CD4-positive, alpha-beta memory T cell (primary cell): ENCODE data around the gene SUCNR1. TPM values are rescaled to one million over a fixed set of nuclear protein-coding genes. Genes with fewer than 3 reads are reported as not detected.
A peak's percentile ranks its signal among the peaks of the same experiment; 100 is the strongest.

Experiments used
- CTCF ChIA-PET: fragments of 350-600 bp; sonication (Branson Sonifier 250); formaldehyde crosslinking; loops from one replicate; lab custom pipeline; 2021; ENCODE audit warnings: inconsistent platforms; ENCODE audit not compliant: partially characterized antibody; lab: Charles Lee
- POLR2A ChIA-PET: fragments of 350-600 bp; sonication (Branson Sonifier 250); formaldehyde crosslinking; loops from one replicate; lab custom pipeline; 2021; ENCODE audit not compliant: partially characterized antibody; lab: Charles Lee
- DNase-seq, 5 donors: peaks; one replicate each; pipeline versions ENCODE4 v3.0.0 to v3.0.0-alpha.2; 2020 to 2022; ENCODE audit warnings: mixed read lengths in 1 of 5
- H3K27ac ChIP-seq: one replicate; pipeline ENCODE4 v1.7.0; 2013; ENCODE audit warnings: low read depth, low read length
- H3K27me3 ChIP-seq: 2 replicates; pipeline ENCODE4 v1.7.0; 2013; ENCODE audit warnings: mild to moderate bottlenecking, low read length, moderate library complexity; ENCODE audit not compliant: insufficient read depth
- H3K36me3 ChIP-seq: 2 replicates; pipeline ENCODE4 v1.7.0; 2013; ENCODE audit warnings: mild to moderate bottlenecking, low read length, moderate library complexity; ENCODE audit not compliant: insufficient read depth
- H3K4me1 ChIP-seq: 2 replicates; pipeline ENCODE4 v1.7.0; 2013; ENCODE audit warnings: mild to moderate bottlenecking, low read length, moderate library complexity; ENCODE audit not compliant: insufficient read depth
- H3K4me3 ChIP-seq, 2 donors: one replicate each; pipeline ENCODE4 v1.7.0; 2013; ENCODE audit warnings: low read length in 2 of 2, mild to moderate bottlenecking in 1 of 2
- H3K9me3 ChIP-seq, 2 donors: one replicate each; pipeline ENCODE4 v1.7.0; 2013; ENCODE audit warnings: low read length in 2 of 2, control low read depth in 1 of 2; ENCODE audit not compliant: control insufficient read depth in 1 of 2
- H3K27ac Mint-ChIP-seq, 7 donors: one replicate each; pipeline ENCODE4 v1.8.0; 2020 to 2021; ENCODE audit warnings: mixed read lengths in 7 of 7, mild to moderate bottlenecking in 6 of 7, inconsistent platforms in 3 of 7, moderate library complexity in 3 of 7
- H3K27me3 Mint-ChIP-seq, 2 donors: one replicate each; pipeline ENCODE4 v1.8.0; 2020 to 2021; ENCODE audit warnings: mixed read lengths in 2 of 2
- H3K36me3 Mint-ChIP-seq, 2 donors: one replicate each; pipeline ENCODE4 v1.8.0; 2020 to 2021; ENCODE audit warnings: mixed read lengths in 2 of 2, inconsistent platforms in 1 of 2, mild to moderate bottlenecking in 1 of 2
- H3K4me1 Mint-ChIP-seq, 4 donors: one replicate each; pipeline ENCODE4 v1.8.0; 2020 to 2021; ENCODE audit warnings: mixed read lengths in 4 of 4, mild to moderate bottlenecking in 1 of 4
- H3K4me3 Mint-ChIP-seq, 8 donors: one replicate each; pipeline ENCODE4 v1.8.0; 2020 to 2021; ENCODE audit warnings: mixed read lengths in 8 of 8, mild to moderate bottlenecking in 7 of 8, moderate library complexity in 6 of 8, inconsistent platforms in 3 of 8
- H3K9me3 Mint-ChIP-seq, 8 donors: one replicate each; pipeline ENCODE4 v1.8.0; 2020 to 2021; ENCODE audit warnings: mixed read lengths in 8 of 8, mild to moderate bottlenecking in 5 of 8, inconsistent platforms in 3 of 8, moderate library complexity in 1 of 8
- intact Hi-C: fragments of 100-400 bp; cut with micrococcal nuclease; formaldehyde crosslinking; loops from one replicate; pipeline ENCODE4 v1.15.1; 2023
- polyA plus RNA-seq, 2 donors: library from polyadenylated mRNA; unstranded; fragments of 300-500 nt; fragmentation: Illumina TruSeq; gene quantifications; one replicate each; pipeline ENCODE4 v1.2.3, GENCODE V29; 2021
- total RNA-seq, 2 experiments: library from RNA; stranded (reverse); gene quantifications; one replicate each; pipeline ENCODE4 v1.2.3, GENCODE V29; 2021

Gene SUCNR1, protein sequence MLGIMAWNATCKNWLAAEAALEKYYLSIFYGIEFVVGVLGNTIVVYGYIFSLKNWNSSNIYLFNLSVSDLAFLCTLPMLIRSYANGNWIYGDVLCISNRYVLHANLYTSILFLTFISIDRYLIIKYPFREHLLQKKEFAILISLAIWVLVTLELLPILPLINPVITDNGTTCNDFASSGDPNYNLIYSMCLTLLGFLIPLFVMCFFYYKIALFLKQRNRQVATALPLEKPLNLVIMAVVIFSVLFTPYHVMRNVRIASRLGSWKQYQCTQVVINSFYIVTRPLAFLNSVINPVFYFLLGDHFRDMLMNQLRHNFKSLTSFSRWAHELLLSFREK
- under 1 TPM; 0.14 to 0.15 TPM for total RNA-seq
- not detected for polyA plus RNA-seq

DNA sequence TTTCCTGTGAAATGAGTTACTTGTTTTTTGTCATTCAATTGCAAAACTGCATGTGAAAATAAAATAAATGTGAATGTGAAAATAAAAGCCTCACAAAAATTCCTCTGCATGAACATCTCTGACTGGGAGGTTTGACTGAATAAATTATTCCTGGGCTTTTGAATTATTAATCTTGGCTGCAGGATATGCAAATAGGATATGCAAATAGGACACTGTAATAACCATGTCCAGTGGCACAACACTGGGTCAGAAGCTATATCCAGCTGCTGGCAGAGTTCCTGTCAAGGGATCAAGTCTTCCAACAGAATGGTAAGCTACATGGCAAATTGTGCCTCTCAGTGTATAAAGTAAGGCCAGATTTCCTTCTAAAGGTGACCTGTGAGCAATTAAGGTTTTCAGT, at the start of gene SUCNR1:
Gene SUCNR1 (plus strand): TSS at position 246 of the 400 bp plus-strand sequence. CDS start 6,250 bp downstream, outside the sequence.
- POLR2A ChIA-PET, result no interaction called here
- H3K4me3 ChIP-seq, result no peak within 1 kb of the TSS
- peaks cover 6% of the 10 kb centered on the region for H3K27me3 ChIP-seq
- peaks cover 0 to 5% of the 10 kb centered on the region in 2 donors for H3K27me3 Mint-ChIP-seq
- no peaks in the 10 kb centered on the region for H3K9me3 ChIP-seq
- no peaks in the 10 kb centered on the region for H3K9me3 Mint-ChIP-seq
- CTCF ChIA-PET, result no interaction called here
- peaks cover 6 to 10% (median 6%) of the 10 kb centered on the region in 4 donors for H3K4me1 Mint-ChIP-seq
- no peaks in the 10 kb centered on the region for H3K36me3 Mint-ChIP-seq
- no peak within 1 kb of the TSS for H3K27ac Mint-ChIP-seq
- no peaks in the 10 kb centered on the region for H3K4me1 ChIP-seq
- no peak for DNase-seq
- no peak within 1 kb of the TSS for H3K4me3 Mint-ChIP-seq
- intact Hi-C loops, result no loop called here
- no peak within 1 kb of the TSS for H3K27ac ChIP-seq
- no peaks in the 10 kb centered on the region for H3K36me3 ChIP-seq

DNA sequence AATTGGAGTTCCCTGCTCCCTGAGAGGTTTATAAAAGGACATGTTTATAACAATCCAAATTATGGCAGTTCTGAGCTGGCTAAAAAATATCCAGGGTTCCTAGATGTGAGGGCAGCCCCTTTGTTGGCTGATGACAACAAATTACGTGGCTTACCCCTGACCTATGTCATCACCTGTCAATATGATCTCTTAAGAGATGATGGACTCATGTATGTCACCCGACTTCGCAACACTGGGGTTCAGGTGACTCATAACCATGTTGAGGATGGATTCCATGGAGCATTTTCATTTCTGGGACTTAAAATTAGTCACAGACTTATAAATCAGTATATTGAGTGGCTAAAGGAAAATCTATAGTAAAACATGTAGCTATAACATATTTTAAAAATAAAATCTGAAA, 45.6 kb upstream of the SUCNR1 start:
- Histone ChIP-seq H3K27me3 (no peaks in the 10 kb centered on the region), H3K36me3 (no peaks in the 10 kb centered on the region), H3K27ac (no peak overlapping the region), H3K9me3 (no peaks in the 10 kb centered on the region), H3K4me3 (no peak overlapping the region), H3K4me1 (no peaks in the 10 kb centered on the region)
- H3K9me3 Mint-ChIP-seq, result peaks cover 0 to 5% (median 0%) of the 10 kb centered on the region in 8 donors
- H3K27ac Mint-ChIP-seq, result no peak overlapping the region
- peaks cover 7 to 20% of the 10 kb centered on the region in 2 donors for H3K27me3 Mint-ChIP-seq
- ChIA-PET CTCF (interaction anchor here (2.2 kb wide), 1 partner anchor 10 kb away, joined by 5 read pairs; no protein-coding TSS in a partner anchor), POLR2A (interaction anchor here (1.4 kb wide), 1 partner anchor 9 kb away, joined by 4 read pairs; no protein-coding TSS in a partner anchor)
- no peak overlapping the region for H3K4me3 Mint-ChIP-seq
- no peaks in the 10 kb centered on the region for H3K4me1 Mint-ChIP-seq
- intact Hi-C loops, result no loop called here
- no peak for DNase-seq
- no peaks in the 10 kb centered on the region for H3K36me3 Mint-ChIP-seq

DNA sequence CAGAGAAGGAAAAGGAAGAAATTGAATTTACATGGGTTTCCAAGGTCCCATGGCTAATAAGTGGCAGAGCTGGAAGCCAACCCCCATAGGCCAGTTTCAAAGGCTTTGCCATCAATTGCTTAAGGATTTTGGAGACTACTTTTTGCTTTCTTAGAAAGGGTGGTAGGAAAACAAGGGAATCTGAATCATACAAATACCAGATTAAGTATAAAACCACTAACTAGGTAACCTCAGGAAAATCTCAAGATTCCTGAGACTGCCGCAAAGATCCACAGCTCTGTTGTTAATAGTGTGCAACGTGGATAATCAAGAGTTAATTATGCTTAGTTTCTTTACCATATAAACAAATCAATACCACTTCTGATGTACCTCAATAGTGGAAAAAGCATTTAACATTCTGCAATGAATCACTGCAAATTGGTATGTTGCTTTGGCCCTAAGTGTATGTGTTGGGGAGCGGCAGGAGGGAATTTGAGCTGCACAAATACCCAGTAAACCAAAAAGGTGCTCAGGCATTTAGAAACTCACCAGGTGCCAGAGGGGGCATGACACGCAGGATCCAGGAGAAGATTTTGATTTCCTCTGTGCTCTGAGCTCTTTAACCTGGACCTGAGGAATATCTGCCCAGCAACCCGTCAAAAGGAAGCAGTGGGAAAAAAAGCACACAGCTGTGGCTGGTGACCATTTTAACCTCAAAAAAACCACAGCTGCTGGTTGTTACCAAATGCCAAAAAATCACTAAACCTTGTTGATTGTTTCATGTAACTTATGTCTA, 37.5 kb upstream of the SUCNR1 start:
- Mint-ChIP-seq H3K4me3 (no peak overlapping the region), H3K9me3 (no peaks in the 10 kb centered on the region), H3K36me3 (no peaks in the 10 kb centered on the region), H3K27ac (no peak overlapping the region), H3K4me1 (peaks cover 0 to 2% (median under 1%) of the 10 kb centered on the region in 4 donors), H3K27me3 (peaks cover 7 to 9% of the 10 kb centered on the region in 2 donors)
- Histone ChIP-seq H3K9me3 (no peaks in the 10 kb centered on the region), H3K4me3 (no peak overlapping the region), H3K36me3 (no peaks in the 10 kb centered on the region), H3K27me3 (no peaks in the 10 kb centered on the region), H3K4me1 (no peaks in the 10 kb centered on the region), H3K27ac (no peak overlapping the region)
- ChIA-PET CTCF (interaction anchor here (0.9 to 1.5 kb wide), 2 partner anchors 368 to 396 kb away, joined by 3 to 4 read pairs; no protein-coding TSS in a partner anchor), POLR2A (interaction anchor here (1.8 kb wide), 1 partner anchor 9 kb away, joined by 4 read pairs; no protein-coding TSS in a partner anchor)
- no peak for DNase-seq
- intact Hi-C loops, result loop anchor here (10.0 kb wide), 1 partner anchor 689 kb away; no protein-coding TSS in a partner anchor

DNA sequence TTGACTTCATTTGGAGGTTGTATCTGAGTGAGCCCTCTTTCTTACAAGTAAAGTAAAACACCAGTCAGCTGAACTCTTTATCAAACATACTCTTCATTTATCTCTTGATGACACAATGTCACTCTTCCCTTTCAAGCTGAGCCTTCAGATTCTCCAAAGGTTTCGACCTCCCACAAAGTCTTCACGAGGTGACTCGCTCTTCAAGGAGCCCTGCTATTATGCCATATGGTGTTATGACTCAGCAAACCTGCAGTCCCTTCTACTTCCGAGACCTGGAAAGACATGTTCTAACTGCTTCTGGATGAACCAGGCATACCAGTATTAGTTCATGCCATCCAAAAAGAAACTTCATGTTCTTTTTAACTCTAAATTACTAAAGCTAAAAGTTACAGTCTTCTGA, 36.4 kb upstream of the SUCNR1 start:
- H3K4me3 ChIP-seq, result no peak overlapping the region
- POLR2A ChIA-PET, result interaction anchor here (1.8 kb wide), 1 partner anchor 10 kb away, joined by 4 read pairs; no protein-coding TSS in a partner anchor
- H3K4me1 ChIP-seq, result no peaks in the 10 kb centered on the region
- Mint-ChIP-seq H3K9me3 (no peaks in the 10 kb centered on the region), H3K4me3 (no peak overlapping the region), H3K27ac (no peak overlapping the region), H3K36me3 (no peaks in the 10 kb centered on the region), H3K4me1 (peaks cover 0 to 2% (median under 1%) of the 10 kb centered on the region in 4 donors), H3K27me3 (peaks cover 9% of the 10 kb centered on the region in 2 donors)
- intact Hi-C loops, result loop anchor here (10.0 kb wide), 1 partner anchor 688 kb away; no protein-coding TSS in a partner anchor
- H3K9me3 ChIP-seq, result no peaks in the 10 kb centered on the region
- H3K27me3 ChIP-seq, result no peaks in the 10 kb centered on the region
- CTCF ChIA-PET, result interaction anchor here (0.9 to 1.5 kb wide), 4 partner anchors 8 to 609 kb away, joined by 3 to 5 read pairs (median 4); no protein-coding TSS in a partner anchor
- H3K27ac ChIP-seq, result no peak overlapping the region
- DNase-seq, result no peak
- no peaks in the 10 kb centered on the region for H3K36me3 ChIP-seq

DNA sequence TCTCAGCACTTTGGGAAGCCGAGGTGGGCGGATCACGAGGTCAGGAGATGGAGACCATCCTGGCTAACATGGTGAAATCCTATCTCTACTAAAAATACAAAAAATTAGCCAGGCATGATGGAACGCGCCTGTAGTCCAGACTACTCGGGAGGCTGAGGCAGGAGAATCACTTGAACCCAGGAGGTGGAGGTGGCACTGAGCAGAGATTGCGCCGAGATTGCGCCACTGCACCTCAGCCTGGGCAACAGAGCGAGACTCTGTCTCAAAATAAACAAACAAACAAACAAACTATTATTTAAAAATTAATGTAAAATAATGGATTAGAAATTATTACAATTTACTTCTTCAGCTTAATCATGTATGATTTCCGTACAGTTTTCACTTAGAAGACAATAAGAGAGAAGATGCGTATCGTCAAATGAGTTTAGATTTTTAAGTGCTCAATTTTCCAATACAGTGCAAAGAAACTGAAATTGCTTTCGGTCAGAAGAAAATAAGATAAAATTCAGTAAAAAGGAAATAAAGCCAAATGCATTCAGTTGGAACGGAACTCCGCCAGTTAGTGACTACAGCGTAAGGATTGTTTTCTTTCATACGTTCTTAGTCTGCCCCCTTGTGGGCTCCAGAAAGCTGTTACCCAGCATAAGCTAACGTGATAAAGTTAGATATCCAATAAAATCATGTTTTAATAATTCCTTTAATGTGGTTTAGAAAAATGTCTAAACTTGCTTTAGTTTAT, 34.7 kb upstream of the SUCNR1 start:
- no peak overlapping the region for H3K4me3 Mint-ChIP-seq
- no peaks in the 10 kb centered on the region for H3K9me3 Mint-ChIP-seq
- DNase-seq, result peak in 4 of 5 donors; percentile 19 to 32 (median 30)
- Histone ChIP-seq H3K27me3 (no peaks in the 10 kb centered on the region), H3K36me3 (no peaks in the 10 kb centered on the region), H3K4me1 (no peaks in the 10 kb centered on the region), H3K27ac (no peak overlapping the region), H3K4me3 (no peak overlapping the region), H3K9me3 (no peaks in the 10 kb centered on the region)
- no peaks in the 10 kb centered on the region for H3K36me3 Mint-ChIP-seq
- intact Hi-C loops, result loop anchor here (1.0 to 10.0 kb wide), 6 partner anchors 370 to 686 kb away; no protein-coding TSS in a partner anchor
- CTCF ChIA-PET, result interaction anchor here (0.7 to 2.1 kb wide), 7 partner anchors 9 to 671 kb away, joined by 3 to 7 read pairs (median 3); no protein-coding TSS in a partner anchor
- H3K4me1 Mint-ChIP-seq, result peaks cover 0 to 2% (median under 1%) of the 10 kb centered on the region in 4 donors
- no peak overlapping the region for H3K27ac Mint-ChIP-seq
- POLR2A ChIA-PET, result no interaction called here
- peaks cover 5 to 7% of the 10 kb centered on the region in 2 donors for H3K27me3 Mint-ChIP-seq

DNA sequence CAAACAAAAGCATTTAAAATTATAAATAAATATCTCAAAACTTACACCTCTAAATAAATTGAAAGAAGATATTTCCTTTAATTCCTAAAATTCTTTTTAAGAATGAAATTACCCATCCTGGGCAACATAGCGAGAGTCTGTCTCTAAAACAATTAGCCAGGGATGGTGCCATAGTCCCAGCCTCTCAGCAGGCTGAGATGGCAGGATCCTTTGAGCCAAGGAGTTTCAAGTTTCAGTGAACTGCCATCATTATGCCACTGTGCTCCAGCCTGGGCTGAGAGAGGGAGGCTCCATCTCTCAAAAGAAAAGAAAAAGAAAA, 34.2 kb upstream of the SUCNR1 start:
- Mint-ChIP-seq H3K4me1 (peaks cover 0 to 2% (median under 1%) of the 10 kb centered on the region in 4 donors), H3K36me3 (no peaks in the 10 kb centered on the region), H3K27me3 (peaks cover 5 to 7% of the 10 kb centered on the region in 2 donors), H3K4me3 (no peak overlapping the region), H3K9me3 (no peaks in the 10 kb centered on the region), H3K27ac (no peak overlapping the region)
- H3K4me3 ChIP-seq, result no peak overlapping the region
- intact Hi-C loops, result loop anchor here (1.0 to 10.0 kb wide), 6 partner anchors 371 to 686 kb away; no protein-coding TSS in a partner anchor
- no peaks in the 10 kb centered on the region for H3K36me3 ChIP-seq
- POLR2A ChIA-PET, result no interaction called here
- H3K9me3 ChIP-seq, result no peaks in the 10 kb centered on the region
- no peaks in the 10 kb centered on the region for H3K27me3 ChIP-seq
- no peaks in the 10 kb centered on the region for H3K4me1 ChIP-seq
- CTCF ChIA-PET, result interaction anchor here (0.7 to 2.1 kb wide), 7 partner anchors 10 to 671 kb away, joined by 3 to 7 read pairs (median 3); no protein-coding TSS in a partner anchor
- H3K27ac ChIP-seq, result no peak overlapping the region
- DNase-seq, result no peak
